IMR-90 (cell line): ENCODE data around the gene RAB31. TPM values are rescaled to one million over a fixed set of nuclear protein-coding genes. Genes with fewer than 3 reads are reported as not detected.

ENCODE experiments used
- ATAC-seq: fragments of 200-7000 bp; cut with Tn5 transposase; 2 replicates; pipeline ENCODE4 v1.9.1; 2020; ENCODE audit warnings: low read depth, mild to moderate bottlenecking, moderate library complexity
- BruUV-seq: library from RNA; stranded (reverse); fragments of 400-500 nt; replicated peaks from 2 replicates; lab custom pipeline; 2021; lab: Mats Ljungman, UMichigan
- CTCF ChIA-PET: fragments of 300-600 bp; formaldehyde crosslinking; extraction: SDS; loops from one replicate; lab custom pipeline; 2021; ENCODE audit warnings: antibody characterized with exemption; lab: Yijun Ruan, JAX
- POLR2A ChIA-PET: fragments of 300-600 bp; sonication (Branson Sonifier 250); formaldehyde crosslinking; loops from one replicate; lab custom pipeline; 2022; ENCODE audit warnings: antibody characterized with exemption; ENCODE audit not compliant: unreplicated experiment; lab: Charles Lee
- DNase-seq: peaks from one replicate; pipeline ENCODE4 v3.0.0; 2013
- H2AFZ ChIP-seq: replicated peaks from 2 replicates; pipeline ENCODE3; 2013; ENCODE audit warnings: low read length, mild to moderate bottlenecking; ENCODE audit not compliant: poor library complexity
- H2AK5ac ChIP-seq: 2 replicates; pipeline ENCODE4 v1.6.1; 2013; ENCODE audit warnings: low read depth, low read length, inconsistent platforms
- H2AK9ac ChIP-seq: replicated peaks from 2 replicates; pipeline ENCODE3; 2013; ENCODE audit warnings: mild to moderate bottlenecking, low read depth, low read length, moderate library complexity; ENCODE audit not compliant: poor library complexity
- H2BK120ac ChIP-seq: 2 replicates; pipeline ENCODE4 v1.6.1; 2013; ENCODE audit warnings: low read depth, low read length, inconsistent platforms
- H2BK15ac ChIP-seq: 3 replicates; pipeline ENCODE4 v1.6.1; 2013; ENCODE audit warnings: low read depth, low read length, inconsistent platforms
- H2BK20ac ChIP-seq: 2 replicates; pipeline ENCODE4 v1.6.1; 2013; ENCODE audit warnings: low read depth, mild to moderate bottlenecking, inconsistent platforms, low read length, moderate library complexity
- H2BK5ac ChIP-seq: 2 replicates; pipeline ENCODE4 v1.6.1; 2013; ENCODE audit warnings: mild to moderate bottlenecking, low read depth, low read length, inconsistent platforms; ENCODE audit not compliant: poor library complexity, severe bottlenecking
- H3K14ac ChIP-seq: replicated peaks from 2 replicates; pipeline ENCODE4 v1.6.1; 2013; ENCODE audit warnings: low read depth, low read length, inconsistent platforms
- H3K18ac ChIP-seq: 2 replicates; pipeline ENCODE4 v1.6.1; 2013; ENCODE audit warnings: low read depth, low read length, control low read depth
- H3K23ac ChIP-seq: 2 replicates; pipeline ENCODE4 v1.6.1; 2013; ENCODE audit warnings: low read depth, low read length, inconsistent platforms
- H3K27ac ChIP-seq: 2 replicates; pipeline ENCODE4 v1.5.1; 2013; ENCODE audit warnings: mild to moderate bottlenecking, control low read depth, low read length; ENCODE audit not compliant: insufficient read depth
- H3K27me3 ChIP-seq: 2 replicates; pipeline ENCODE4 v1.6.1; 2013; ENCODE audit warnings: low read length; ENCODE audit not compliant: control insufficient read depth, insufficient read depth
- H3K36me3 ChIP-seq: 2 replicates; pipeline ENCODE4 v1.6.1; 2013; ENCODE audit warnings: low read length, mixed read lengths; ENCODE audit not compliant: control insufficient read depth, insufficient read depth
- H3K4ac ChIP-seq: 2 replicates; pipeline ENCODE4 v1.6.1; 2013; ENCODE audit warnings: low read depth, low read length, inconsistent platforms
- H3K4me1 ChIP-seq: 2 replicates; pipeline ENCODE4 v1.6.1; 2013; ENCODE audit warnings: low read length, mixed read lengths; ENCODE audit not compliant: control insufficient read depth, insufficient read depth
- H3K4me2 ChIP-seq: 2 replicates; pipeline ENCODE4 v1.6.1; 2013; ENCODE audit warnings: low read depth, mild to moderate bottlenecking, control low read depth, low read length, moderate library complexity
- H3K4me3 ChIP-seq: 2 replicates; pipeline ENCODE4 v1.5.1; 2013; ENCODE audit warnings: low read depth, mild to moderate bottlenecking, control low read depth, low read length, moderate library complexity; ENCODE audit not compliant: insufficient read depth
- H3K56ac ChIP-seq: 2 replicates; pipeline ENCODE4 v1.6.1; 2013; ENCODE audit warnings: low read length, inconsistent platforms; ENCODE audit not compliant: insufficient read depth; ENCODE audit errors: extremely low read depth
- H3K79me1 ChIP-seq, 2 experiments: 2 replicates each; pipeline ENCODE4 v1.6.1; 2013; ENCODE audit warnings: low read length in 2 of 2, inconsistent platforms in 1 of 2, low read depth in 1 of 2
- H3K9ac ChIP-seq: 2 replicates; pipeline ENCODE4 v1.6.1; 2013; ENCODE audit warnings: low read depth, low read length, control low read depth
- H3K9me1 ChIP-seq: 2 replicates; pipeline ENCODE4 v1.6.1; 2013; ENCODE audit warnings: low read length, inconsistent platforms; ENCODE audit not compliant: insufficient read depth
- H3K9me3 ChIP-seq: 2 replicates; pipeline ENCODE4 v1.6.1; 2013; ENCODE audit warnings: low read length; ENCODE audit not compliant: control insufficient read depth, insufficient read depth
- H4K20me1 ChIP-seq: 2 replicates; pipeline ENCODE4 v1.6.1; 2013; ENCODE audit warnings: low read length, inconsistent platforms; ENCODE audit not compliant: insufficient read depth
- H4K5ac ChIP-seq: 2 replicates; pipeline ENCODE4 v1.6.1; 2013; ENCODE audit warnings: mild to moderate bottlenecking, low read depth, low read length, control low read depth
- H4K8ac ChIP-seq, 2 experiments: 2 replicates each; pipeline ENCODE4 v1.6.1; 2013; ENCODE audit warnings: low read depth in 2 of 2, low read length in 2 of 2, control low read depth in 1 of 2, inconsistent platforms in 1 of 2
- H4K91ac ChIP-seq: 2 replicates; pipeline ENCODE4 v1.6.1; 2013; ENCODE audit warnings: low read depth, low read length, inconsistent platforms; ENCODE audit not compliant: insufficient read depth
- FOS ChIP-seq: fragments of 150-350 bp; IDR thresholded peaks from 2 replicates; pipeline ENCODE4 v1.6.1; 2016; ENCODE audit warnings: low read depth, low read length
- WGBS, 2 experiments: methylation state at CpG; one replicate each; pipeline versions ENCODE4 v1.1.5 to v1.1.7; 2013; ENCODE audit warnings: missing lambda C conversion rate in 2 of 2; ENCODE audit not compliant: insufficient read length in 1 of 2; ENCODE audit errors: extremely low coverage in 2 of 2; 5-methylcytosine and 5-hydroxymethylcytosine counted together
- dilution Hi-C: fragments of 300-500 bp; cut with HindIII; formaldehyde crosslinking; loops from one replicate; pipeline ENCODE4 v1.14.3; 2018; ENCODE audit warnings: low sequenced_read_pairs; ENCODE audit not compliant: unreplicated experiment
- in situ Hi-C: fragments of 300-500 bp; cut with MboI; formaldehyde crosslinking; loops from 3 replicates; pipeline ENCODE4 v1.14.3; 2019; ENCODE audit warnings: low sequenced_read_pairs, inconsistent platforms, mixed read lengths
- intact Hi-C: fragments of 100-400 bp; cut with micrococcal nuclease; formaldehyde crosslinking; loops from 2 replicates; pipeline ENCODE4 v1.10.0; 2022
- polyA plus RNA-seq, 3 experiments: library from polyadenylated mRNA; depleted of rRNA; stranded (reverse); fragments of >200 nt; gene quantifications; 2 replicates each; pipeline ENCODE4 v1.2.3, GENCODE V29; 2012; ENCODE audit warnings: low replicate concordance in 1 of 3
- total RNA-seq: library from RNA; depleted of rRNA; stranded (reverse); fragments of >200 nt; gene quantifications from 2 replicates; pipeline ENCODE4 v1.2.3, GENCODE V29; 2012
- TF ChIP-seq, protein P1 (sequence below): conservative IDR thresholded peaks from 2 replicates; pipeline ENCODE4 v1.5.1; 2012; ENCODE audit warnings: mild to moderate bottlenecking, low read depth, low read length, improper control_type of control experiment

The RAB31 gene
- total and polyA plus RNA-seq, 2 of the 4 experiments (the other 2 are of a cell fraction) = 13.8 to 26.9 TPM

DNA sequence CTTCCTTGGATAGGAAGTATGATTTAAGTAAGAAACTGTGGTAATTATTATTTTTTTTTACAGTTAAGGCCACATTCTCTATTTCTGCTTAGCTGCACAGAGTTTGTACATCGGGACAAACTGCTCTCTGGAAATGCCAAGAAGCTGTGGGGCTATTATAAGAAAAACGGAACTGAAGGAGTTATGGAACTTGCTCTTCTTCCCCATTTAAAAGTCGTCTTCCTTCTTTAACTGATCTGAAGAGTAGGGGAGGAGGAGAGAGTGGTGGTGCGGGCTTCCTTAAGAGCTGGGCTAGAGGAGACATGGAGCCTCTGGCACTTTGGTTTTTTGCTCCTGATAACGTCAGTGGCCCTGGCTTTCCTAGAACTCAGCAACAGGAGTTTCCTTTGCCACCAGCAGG is 54.4 kb downstream of the RAB31 start:
- intact Hi-C loops (no loop called here), in situ Hi-C loops (no loop called here), dilution Hi-C loops (no loop called here)
- Histone ChIP-seq H3K9me3 (no peaks in the 10 kb centered on the region; the same call in 1 of the 2 replicates), H4K91ac (no peak overlapping the region), H2BK5ac (no peak overlapping the region), H3K4me2 (no peak overlapping the region), H2AK9ac (no peak overlapping the region), H4K20me1 (peaks cover 15% of the 10 kb centered on the region; the same call in 1 of the 2 replicates), H2BK120ac (no peak overlapping the region), H3K23ac (no peak overlapping the region), H3K79me1 (peaks cover 41 to 43% of the 10 kb centered on the region in 2 experiments), H3K9ac (no peak overlapping the region), H3K56ac (no peak overlapping the region), H2AK5ac (no peak overlapping the region), H3K18ac (no peak overlapping the region), H4K8ac (no peak overlapping the region), H3K27me3 (no peaks in the 10 kb centered on the region), H3K14ac (no peak overlapping the region), H2BK20ac (no peak overlapping the region), H3K36me3 (no peaks in the 10 kb centered on the region; the same call in 1 of the 2 replicates), H2AFZ (no peak overlapping the region), H3K9me1 (peaks cover 15% of the 10 kb centered on the region), H3K27ac (no peak overlapping the region), H3K4ac (no peak overlapping the region), H2BK15ac (no peak overlapping the region), H3K4me3 (no peak overlapping the region), H4K5ac (no peak overlapping the region), H3K4me1 (peaks cover 11% of the 10 kb centered on the region)
- WGBS, 2 experiments = no CpG with 5 or more reads among the region's 5 CpGs
- TF ChIP-seq, protein P1, sequence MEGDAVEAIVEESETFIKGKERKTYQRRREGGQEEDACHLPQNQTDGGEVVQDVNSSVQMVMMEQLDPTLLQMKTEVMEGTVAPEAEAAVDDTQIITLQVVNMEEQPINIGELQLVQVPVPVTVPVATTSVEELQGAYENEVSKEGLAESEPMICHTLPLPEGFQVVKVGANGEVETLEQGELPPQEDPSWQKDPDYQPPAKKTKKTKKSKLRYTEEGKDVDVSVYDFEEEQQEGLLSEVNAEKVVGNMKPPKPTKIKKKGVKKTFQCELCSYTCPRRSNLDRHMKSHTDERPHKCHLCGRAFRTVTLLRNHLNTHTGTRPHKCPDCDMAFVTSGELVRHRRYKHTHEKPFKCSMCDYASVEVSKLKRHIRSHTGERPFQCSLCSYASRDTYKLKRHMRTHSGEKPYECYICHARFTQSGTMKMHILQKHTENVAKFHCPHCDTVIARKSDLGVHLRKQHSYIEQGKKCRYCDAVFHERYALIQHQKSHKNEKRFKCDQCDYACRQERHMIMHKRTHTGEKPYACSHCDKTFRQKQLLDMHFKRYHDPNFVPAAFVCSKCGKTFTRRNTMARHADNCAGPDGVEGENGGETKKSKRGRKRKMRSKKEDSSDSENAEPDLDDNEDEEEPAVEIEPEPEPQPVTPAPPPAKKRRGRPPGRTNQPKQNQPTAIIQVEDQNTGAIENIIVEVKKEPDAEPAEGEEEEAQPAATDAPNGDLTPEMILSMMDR = no peak
- no peak for TF ChIP-seq FOS
- ATAC-seq (no peak), DNase-seq (no peak)
- CTCF ChIA-PET = interaction anchor here (1.0 kb wide), 1 partner anchor 8 kb away, joined by 4 read pairs; no protein-coding TSS in a partner anchor
- POLR2A ChIA-PET = no interaction called here
- no TSS peak for BruUV-seq
